GM23338 (cell line): ENCODE data around the gene MED13L. TPM values are rescaled to one million over a fixed set of nuclear protein-coding genes. Genes with fewer than 3 reads are reported as not detected.

ENCODE experiments used
- ATAC-seq: fragments of 200-7000 bp; cut with Tn5 transposase; 3 replicates; pipeline ENCODE4 v1.9.1; 2020
- DNase-seq: peaks from one replicate; pipeline ENCODE4 v3.0.0-alpha.2; 2015; ENCODE audit warnings: low spot score
- H2AFZ ChIP-seq: fragments of 200-600 bp; sonication (generic); 2 replicates; pipeline ENCODE4 v1.8.0; 2016; ENCODE audit warnings: antibody characterized with exemption, mild to moderate bottlenecking, moderate library complexity
- H3F3A ChIP-seq: fragments of 200-600 bp; sonication (generic); replicated peaks from 2 replicates; pipeline ENCODE4 v1.8.0; 2017; ENCODE audit warnings: antibody characterized with exemption, mixed run types, low read depth
- H3K27ac ChIP-seq: fragments of 200-600 bp; sonication (generic); 2 replicates; pipeline ENCODE4 v1.6.1; 2016; ENCODE audit warnings: low read depth
- H3K27me3 ChIP-seq: fragments of 200-600 bp; sonication (generic); 2 replicates; pipeline ENCODE4 v1.8.0; 2016; ENCODE audit warnings: mild to moderate bottlenecking, mixed run types, moderate library complexity; ENCODE audit not compliant: insufficient read depth
- H3K36me3 ChIP-seq: fragments of 200-600 bp; sonication (generic); 2 replicates; pipeline ENCODE4 v1.8.0; 2016; ENCODE audit warnings: mild to moderate bottlenecking; ENCODE audit not compliant: insufficient read depth
- H3K4me1 ChIP-seq: fragments of 200-600 bp; sonication (generic); 2 replicates; pipeline ENCODE4 v1.8.0; 2016; ENCODE audit warnings: mild to moderate bottlenecking, moderate library complexity; ENCODE audit not compliant: insufficient read depth
- H3K4me2 ChIP-seq: fragments of 200-600 bp; sonication (generic); 2 replicates; pipeline ENCODE4 v1.7.1; 2017; ENCODE audit warnings: mixed run types
- H3K4me3 ChIP-seq: fragments of 200-600 bp; sonication (generic); 2 replicates; pipeline ENCODE4 v1.6.1; 2016; ENCODE audit warnings: mixed run types
- H3K79me2 ChIP-seq: fragments of 200-600 bp; sonication (generic); replicated peaks from 2 replicates; pipeline ENCODE4 v1.8.0; 2017; ENCODE audit warnings: mild to moderate bottlenecking; ENCODE audit not compliant: insufficient read depth
- H3K9me2 ChIP-seq: fragments of 200-600 bp; sonication (generic); 2 replicates; pipeline ENCODE4 v1.8.0; 2017; ENCODE audit not compliant: insufficient read depth
- H4K20me1 ChIP-seq: fragments of 200-600 bp; sonication (generic); replicated peaks from 2 replicates; pipeline ENCODE4 v1.8.0; 2017; ENCODE audit warnings: mild to moderate bottlenecking; ENCODE audit not compliant: insufficient read depth
- H3K27ac Mint-ChIP-seq: 2 replicates; pipeline ENCODE4 v1.8.0; 2020; ENCODE audit warnings: inconsistent platforms, mild to moderate bottlenecking, moderate library complexity, mixed read lengths
- H3K27me3 Mint-ChIP-seq: 3 replicates; pipeline ENCODE4 v1.8.0; 2022; ENCODE audit warnings: low read depth, mild to moderate bottlenecking, moderate library complexity, mixed read lengths, inconsistent platforms; ENCODE audit not compliant: insufficient read depth, poor library complexity
- H3K36me3 Mint-ChIP-seq: 3 replicates; pipeline ENCODE4 v1.8.0; 2021; ENCODE audit warnings: low read depth, mild to moderate bottlenecking, inconsistent platforms, moderate library complexity, mixed read lengths
- H3K4me1 Mint-ChIP-seq: 3 replicates; pipeline ENCODE4 v1.8.0; 2020; ENCODE audit warnings: mild to moderate bottlenecking, inconsistent platforms, mixed read lengths
- H3K4me3 Mint-ChIP-seq: 3 replicates; pipeline ENCODE4 v1.8.0; 2021; ENCODE audit warnings: moderate library complexity, mild to moderate bottlenecking, inconsistent platforms, mixed read lengths
- H3K9me3 Mint-ChIP-seq: 3 replicates; pipeline ENCODE4 v1.8.0; 2020; ENCODE audit warnings: moderate library complexity, mild to moderate bottlenecking, inconsistent platforms, mixed read lengths
- CREB1 ChIP-seq: fragments of 250-450 bp; sonication (Bioruptor Pico); IDR thresholded peaks from 2 replicates; pipeline ENCODE4 v1.5.0; 2020; ENCODE audit warnings: low read depth, mild to moderate bottlenecking, moderate library complexity
- ETS1 ChIP-seq: IDR thresholded peaks from 2 replicates; pipeline ENCODE4 v1.6.1; 2016; ENCODE audit warnings: antibody characterized with exemption
- EZH2 ChIP-seq: fragments of 200-600 bp; sonication (generic); IDR thresholded peaks from one replicate; pipeline ENCODE4 v1.8.0; 2017; ENCODE audit warnings: antibody characterized with exemption, mild to moderate bottlenecking, low read depth; ENCODE audit not compliant: unreplicated experiment
- EZH2phosphoT487 ChIP-seq: fragments of 200-600 bp; sonication (generic); IDR thresholded peaks from one replicate; pipeline ENCODE4 v1.8.1; 2018; ENCODE audit warnings: antibody characterized with exemption; ENCODE audit not compliant: unreplicated experiment
- JUNB ChIP-seq: IDR thresholded peaks from one replicate; pipeline ENCODE4 v1.6.1; 2016; ENCODE audit warnings: antibody characterized with exemption; ENCODE audit not compliant: unreplicated experiment
- NANOG ChIP-seq: IDR thresholded peaks from 2 replicates; pipeline ENCODE4 v1.6.1; 2016; ENCODE audit warnings: antibody characterized with exemption, borderline replicate concordance
- POLR2AphosphoS5 ChIP-seq: IDR thresholded peaks from 2 replicates; pipeline ENCODE4 v1.6.1; 2016; ENCODE audit warnings: antibody characterized with exemption, low read depth
- STAT1 ChIP-seq: IDR thresholded peaks from one replicate; pipeline ENCODE4 v1.6.1; 2016; ENCODE audit warnings: antibody characterized with exemption; ENCODE audit not compliant: unreplicated experiment
- ZNF114 ChIP-seq: fragments of 250-450 bp; sonication (Bioruptor Pico); IDR thresholded peaks from 2 replicates; pipeline ENCODE4 v1.5.0; 2020; ENCODE audit warnings: mild to moderate bottlenecking, moderate library complexity
- ZNF331 ChIP-seq: fragments of 250-450 bp; sonication (Bioruptor Pico); IDR thresholded peaks from 2 replicates; pipeline ENCODE4 v1.5.0; 2020; ENCODE audit warnings: low read depth, mild to moderate bottlenecking, moderate library complexity
- ZNF462 ChIP-seq: fragments of 250-450 bp; sonication (Bioruptor Pico); IDR thresholded peaks from 2 replicates; pipeline ENCODE4 v1.5.0; 2020; ENCODE audit warnings: mild to moderate bottlenecking, moderate library complexity
- polyA plus RNA-seq: library from polyadenylated mRNA; unstranded; fragments of >200 nt; fragmentation: Nextera tagmentation; extraction: Ambion mirVana; gene quantifications from 2 replicates; pipeline ENCODE4 v1.2.1, GENCODE V29; 2016
- total RNA-seq: library from RNA; depleted of rRNA; stranded (reverse); fragments of >200 nt; shearing (Covaris generic); gene quantifications from 2 replicates; pipeline ENCODE4 v1.2.3, GENCODE V29; 2014

The MED13L gene
- total and polyA plus RNA-seq, 2 experiments from 2014 or later: 20.9 to 73.6 TPM

GRCh38 chr12:116206828-116207227 lies 70.7 kb downstream of the MED13L start:
- no peak for TF ChIP-seq ZNF462 (CRISPR knock-in tag)
- no peak for TF ChIP-seq POLR2AphosphoS5
- no peak for TF ChIP-seq EZH2
- TF ChIP-seq EZH2phosphoT487: no peak
- TF ChIP-seq NANOG: no peak
- no peak for TF ChIP-seq ZNF114 (CRISPR knock-in tag)
- no peak for TF ChIP-seq JUNB
- TF ChIP-seq ZNF331 (CRISPR knock-in tag): no peak
- TF ChIP-seq ETS1: no peak
- no peak for TF ChIP-seq STAT1
- TF ChIP-seq CREB1: no peak
- no peaks in the 10 kb centered on the region for H3K36me3 Mint-ChIP-seq
- Histone ChIP-seq H3K27me3 (no peaks in the 10 kb centered on the region), H3K27ac (no peak overlapping the region), H4K20me1 (peaks cover 7% of the 10 kb centered on the region; the same call in 1 of the 2 replicates), H3K4me3 (no peak overlapping the region), H3K4me2 (no peak overlapping the region), H3F3A (no peaks in the 10 kb centered on the region), H3K9me2 (no peaks in the 10 kb centered on the region), H2AFZ (no peak overlapping the region), H3K36me3 (no peaks in the 10 kb centered on the region), H3K79me2 (peaks cover 86% of the 10 kb centered on the region), H3K4me1 (peaks cover 36% of the 10 kb centered on the region)
- H3K4me3 Mint-ChIP-seq: no peak overlapping the region
- H3K27me3 Mint-ChIP-seq: no peaks in the 10 kb centered on the region
- DNase-seq (no peak), ATAC-seq (no peak)
- H3K4me1 Mint-ChIP-seq: peaks cover 46% of the 10 kb centered on the region
- H3K9me3 Mint-ChIP-seq: no peaks in the 10 kb centered on the region
- no peak overlapping the region for H3K27ac Mint-ChIP-seq
